HG03520 (cell line): ENCODE results near the gene IL17A.

Experiments used
- ATAC-seq: cut with Tn5 transposase; IDR thresholded peaks from one replicate; pipeline ENCODE4 v1.9.1; 2021; ENCODE audit warnings: mild to moderate bottlenecking, moderate library complexity; ENCODE audit not compliant: unreplicated experiment

The IL17A gene

GRCh38 chr6:52210227-52210626, 24.1 kb downstream of the IL17A start:
- ATAC-seq, result peak; percentile 79

DNA sequence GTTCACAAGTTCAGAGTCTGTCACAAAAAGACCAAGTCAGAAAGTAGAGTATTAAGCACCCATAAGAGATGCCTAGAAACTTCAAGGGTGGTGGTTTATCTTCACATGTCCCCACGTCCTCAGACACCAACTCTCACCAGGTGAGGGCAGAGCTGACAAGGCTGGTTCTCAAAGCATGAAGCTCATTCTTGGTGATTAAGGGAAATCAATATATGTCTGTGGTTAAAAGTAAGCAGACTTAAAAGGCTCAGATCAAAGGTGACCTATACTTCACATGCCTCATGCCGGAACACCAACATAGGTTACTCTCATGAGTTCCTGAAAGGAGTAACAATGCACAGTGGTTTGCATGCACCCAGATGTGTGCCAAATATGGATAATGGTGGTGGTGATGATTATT, 27.0 kb downstream of the IL17A start:
- no peak for ATAC-seq

DNA sequence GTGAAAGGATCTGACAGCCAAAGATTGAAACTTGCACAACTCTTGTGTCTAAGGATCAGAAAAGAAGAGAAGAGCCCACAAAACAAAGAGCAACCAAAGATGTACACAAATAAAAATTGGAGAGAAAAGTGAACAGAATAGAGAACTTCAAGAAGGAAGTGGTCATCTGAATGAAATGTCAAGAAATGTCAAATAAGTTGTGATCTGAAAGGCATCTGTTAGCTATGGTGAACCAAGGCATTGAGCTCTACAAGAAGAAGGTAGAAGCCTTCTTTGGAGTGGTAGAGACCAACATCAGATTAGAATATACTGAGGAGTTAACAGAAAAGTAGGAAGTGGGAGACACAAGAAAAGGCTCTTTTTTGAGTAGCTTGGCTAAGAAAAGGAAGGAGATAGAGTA, 29.6 kb downstream of the IL17A start:
- ATAC-seq, result no peak

DNA sequence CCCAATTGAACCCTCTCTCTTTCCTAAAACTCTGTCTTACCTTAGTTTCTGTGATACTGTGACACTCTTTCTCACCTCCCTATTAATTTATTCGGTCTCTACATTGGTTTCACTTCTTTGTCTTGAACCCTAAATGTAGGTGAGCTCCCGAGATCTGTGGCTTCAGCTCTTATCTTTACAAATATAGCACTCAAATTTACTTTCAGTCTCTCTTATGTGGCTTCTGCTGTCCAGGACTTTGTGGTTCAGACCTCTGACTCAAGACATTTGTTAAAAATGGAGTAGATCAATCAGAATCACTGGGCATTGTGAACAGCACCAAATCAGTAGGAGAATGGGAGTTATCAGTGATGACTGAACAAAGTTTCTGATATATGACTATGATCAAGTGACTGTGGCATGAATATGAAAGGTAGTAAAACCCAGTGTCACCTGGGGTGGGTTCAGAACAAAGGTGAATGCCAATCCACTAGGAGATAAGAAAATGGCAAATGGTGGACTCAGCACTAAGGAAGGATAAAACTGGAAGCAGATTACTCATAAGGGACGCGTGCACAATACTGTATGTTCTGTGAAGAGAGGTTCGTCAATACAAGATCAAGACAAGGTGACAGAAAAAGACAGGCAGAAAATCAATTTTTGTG, 30.9 kb downstream of the IL17A start:
- no peak for ATAC-seq

GRCh38 chr6:52217761-52218160, 31.6 kb downstream of the IL17A start:
- no peak for ATAC-seq

- ATAC-seq, result peak; percentile 85
Measured at GRCh38 chr6:52221302-52221701, 35.1 kb downstream of the IL17A start.

GRCh38 chr6:52227495-52227894, 41.3 kb downstream of the IL17A start:
- peak; percentile 100 for ATAC-seq

DNA sequence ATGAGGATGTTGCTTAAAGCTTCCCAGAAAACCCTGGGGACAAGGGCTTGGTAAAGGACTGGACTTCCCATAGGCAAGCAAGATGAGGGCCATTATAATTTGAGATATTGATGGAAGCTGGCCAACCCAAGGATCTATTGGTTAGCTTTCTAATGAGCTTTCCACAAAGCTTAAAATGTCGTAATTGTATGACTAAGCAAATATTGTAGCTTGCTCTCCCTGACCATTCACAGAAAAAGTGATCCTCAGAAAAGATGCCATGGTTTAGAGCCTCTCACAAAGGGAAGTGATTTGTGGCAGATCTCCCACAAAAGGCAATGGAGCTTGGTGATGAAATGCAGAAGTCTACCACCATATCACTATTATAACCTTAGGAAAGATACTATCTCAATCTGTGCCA, 44.5 kb downstream of the IL17A start:
- ATAC-seq, result no peak

- no peak for ATAC-seq
Measured at GRCh38 chr6:52231406-52232127, 45.4 kb downstream of the IL17A start.

- no peak for ATAC-seq
Measured at GRCh38 chr6:52233005-52233404, 46.8 kb downstream of the IL17A start.

GRCh38 chr6:52233975-52234823, 48.0 kb downstream of the IL17A start:
- peak; percentile 65 for ATAC-seq
